Body of pancreas (tissue), 4 donors: ENCODE data around the gene MUS81. TPM values are rescaled to one million over a fixed set of nuclear protein-coding genes. Genes with fewer than 3 reads are reported as not detected.
"Not testable (repeated sequence)": the region's sequence is repeated elsewhere in the genome, so short reads cannot be mapped to it uniquely, and the experiment has no call there.

ENCODE experiments used
- ATAC-seq: fragments of 150-250 bp; one replicate; pipeline ENCODE4 v1.9.1; 2016
- DNase-seq, 4 donors: peaks; one replicate each; pipeline ENCODE4 v3.0.0-alpha.2; 2019
- H3K27ac ChIP-seq, 4 donors: fragments of 200-600 bp; sonication (generic); 1 replicate in 3 of 4; 2 replicates in 1 of 4; pipeline versions ENCODE4 v1.5.1 to v1.6.1; 2016 to 2019; ENCODE audit warnings: mild to moderate bottlenecking in 1 of 4, mixed read lengths in 1 of 4, moderate library complexity in 1 of 4
- H3K27me3 ChIP-seq, 2 donors: fragments of 200-600 bp; sonication (generic); one replicate each; pipeline ENCODE4 v1.6.0; 2016; ENCODE audit warnings: mild to moderate bottlenecking in 1 of 2
- H3K36me3 ChIP-seq, 2 donors: fragments of 200-600 bp; sonication (generic); replicated peaks in 1 of 2; 2 replicates each; pipeline ENCODE4 v1.5.1; 2016; ENCODE audit warnings: low read depth in 2 of 2; ENCODE audit not compliant: insufficient read depth in 1 of 2
- H3K4me1 ChIP-seq: fragments of 200-600 bp; sonication (generic); one replicate; pipeline ENCODE4 v1.6.0; 2016
- H3K4me3 ChIP-seq, 2 donors: fragments of 200-600 bp; sonication (generic); 1 replicate in 1 of 2; 2 replicates in 1 of 2; pipeline ENCODE4 v1.5.1; 2016 to 2019
- H3K9me3 ChIP-seq, 3 donors: fragments of 200-600 bp; sonication (generic); 1 replicate in 2 of 3; 2 replicates in 1 of 3; pipeline ENCODE4 v1.5.1; 2016
- CTCF ChIP-seq, 7 experiments: fragments of 450-650 bp in 4 of 7; fragments of 200-600 bp in 3 of 7; sonication (generic) in 3 of 7; IDR thresholded peaks; one replicate each; pipeline ENCODE4 v1.5.1; 2016 to 2019; ENCODE audit warnings: antibody characterized with exemption in 7 of 7
- POLR2A ChIP-seq, 3 donors: fragments of 450-650 bp; IDR thresholded peaks; one replicate each; pipeline ENCODE4 v1.6.1; 2016; ENCODE audit warnings: antibody characterized with exemption in 3 of 3, mild to moderate bottlenecking in 2 of 3
- WGBS, 2 donors: methylation state at CpG; one replicate each; pipeline ENCODE4 v1.1.5; 2017; 5-methylcytosine and 5-hydroxymethylcytosine counted together
- intact Hi-C: fragments of 100-400 bp; cut with DNase I; formaldehyde crosslinking; loops from one replicate; pipeline ENCODE4 v1.15.1; 2023
- total RNA-seq, 2 donors: library from RNA; depleted of rRNA; stranded (reverse); fragments of >200 nt; gene quantifications; one replicate each; pipeline ENCODE4 v1.1.0, GENCODE V29; 2016

The MUS81 gene
- total RNA-seq, 2 donors from 2014 or later: 38.2 to 40.5 TPM

GRCh38 chr11:65826984-65827735 is 33.1 kb upstream of the MUS81 start:
- Histone ChIP-seq H3K9me3 (no peaks in the 10 kb centered on the region), H3K27me3 (no peaks in the 10 kb centered on the region), H3K27ac (no peak overlapping the region), H3K36me3 (no peaks in the 10 kb centered on the region), H3K4me3 (no peak overlapping the region), H3K4me1 (peaks cover 14% of the 10 kb centered on the region)
- ATAC-seq (no peak), DNase-seq (no peak)
- TF ChIP-seq CTCF (IDR thresholded peaks at IDR 0.05) (no peak), POLR2A (IDR thresholded peaks at IDR 0.05) (no peak)
- intact Hi-C loops: no loop called here
- 79 to 80% methylated on average over 4 to 8 of the region's 8 CpGs for WGBS, 2 donors

GRCh38 chr11:65829459-65829858 is 30.8 kb upstream of the MUS81 start:
- TF ChIP-seq POLR2A (IDR thresholded peaks at IDR 0.05) (no peak), CTCF (IDR thresholded peaks at IDR 0.05) (no peak)
- DNase-seq (no peak), ATAC-seq (no peak)
- Histone ChIP-seq H3K27ac (no peak overlapping the region), H3K27me3 (no peaks in the 10 kb centered on the region), H3K4me3 (no peak overlapping the region), H3K9me3 (no peaks in the 10 kb centered on the region), H3K4me1 (peaks cover 17% of the 10 kb centered on the region), H3K36me3 (no peaks in the 10 kb centered on the region)
- intact Hi-C loops: no loop called here
- WGBS, 2 donors: 64 to 69% methylated on average over 4 of the region's 4 CpGs

- ATAC-seq, DNase-seq, H3K27ac ChIP-seq, H3K9me3 ChIP-seq, H3K27me3 ChIP-seq, intact Hi-C loops, H3K36me3 ChIP-seq, H3K4me3 ChIP-seq: not testable (repeated sequence)
- peaks cover 18% of the 10 kb centered on the region for H3K4me1 ChIP-seq
Observed at GRCh38 chr11:65832231-65832630, 28.0 kb upstream of the MUS81 start.

GRCh38 chr11:65833297-65834030 is 26.8 kb upstream of the MUS81 start, which contains the start of gene SNX32:
SNX32 (plus strand) TSS chr11:65833963; CDS start chr11:65834066, 103 bp downstream.
- peak within 1 kb of the TSS; percentile 12 to 32 for H3K4me3 ChIP-seq
- 3 to 5% methylated on average over 46 to 63 of the region's 63 CpGs for WGBS, 2 donors
- no peaks in the 10 kb centered on the region for H3K9me3 ChIP-seq
- peaks cover 18% of the 10 kb centered on the region for H3K4me1 ChIP-seq
- H3K27me3 ChIP-seq: no peaks in the 10 kb centered on the region
- ATAC-seq (peak; percentile 100), DNase-seq (peak; percentile 94 to 95 (median 95))
- no peak within 1 kb of the TSS for H3K27ac ChIP-seq
- TF ChIP-seq POLR2A (IDR thresholded peaks at IDR 0.05) (no peak), CTCF (IDR thresholded peaks at IDR 0.05) (no peak)
- intact Hi-C loops: no loop called here
- no peaks in the 10 kb centered on the region for H3K36me3 ChIP-seq

- H3K4me3 ChIP-seq: no peak overlapping the region
- WGBS, 2 donors: 40 to 64% methylated on average over 6 of the region's 6 CpGs
- no peak for DNase-seq
- TF ChIP-seq CTCF (IDR thresholded peaks at IDR 0.05) (peak in 1 of 7 experiments; percentile 12), POLR2A (IDR thresholded peaks at IDR 0.05) (no peak)
- no peaks in the 10 kb centered on the region for H3K36me3 ChIP-seq
- no peaks in the 10 kb centered on the region for H3K9me3 ChIP-seq
- H3K4me1 ChIP-seq: peaks cover 18% of the 10 kb centered on the region
- no peak overlapping the region for H3K27ac ChIP-seq
- H3K27me3 ChIP-seq: no peaks in the 10 kb centered on the region
- intact Hi-C loops: no loop called here
- peak; percentile 3 for ATAC-seq
Observed at GRCh38 chr11:65834202-65834601, 26.0 kb upstream of the MUS81 start.
